ENCODE data around the gene TVP23C. TPM values are rescaled to one million over a fixed set of nuclear protein-coding genes. Genes with fewer than 3 reads are reported as not detected.
"Not testable (repeated sequence)": the region's sequence is repeated elsewhere in the genome, so short reads cannot be mapped to it uniquely, and the experiment has no call there.

Gene TVP23C
- total RNA-seq, 1 experiment from 2014 or later: 8.5 TPM

- peak; percentile 66 for DNase-seq (ENCODE audit: low read depth)
These were observed 36.7 kb downstream of the TVP23C start for GRCh38 chr17:15526292-15527218.

- DNase-seq (ENCODE audit: low read depth): peak; percentile 26
These were observed 38.0 kb downstream of the TVP23C start for GRCh38 chr17:15524990-15525985.

GRCh38 chr17:15516150-15516549 lies 47.1 kb downstream of the TVP23C start:
- peak; percentile 67 for DNase-seq (ENCODE audit: low read depth)

- DNase-seq (ENCODE audit: low read depth): no peak
These were observed 48.8 kb downstream of the TVP23C start for GRCh38 chr17:15514469-15514868.

- DNase-seq (ENCODE audit: low read depth): no peak
These were observed 49.3 kb downstream of the TVP23C start for GRCh38 chr17:15513856-15514459.

GRCh38 chr17:15513058-15513791 lies 50.1 kb downstream of the TVP23C start:
- peak; percentile 24 for DNase-seq (ENCODE audit: low read depth)

GRCh38 chr17:15512071-15512709 lies 51.1 kb downstream of the TVP23C start:
- no peak for DNase-seq (ENCODE audit: low read depth)

GRCh38 chr17:15511142-15511541 lies 52.1 kb downstream of the TVP23C start:
- no peak for DNase-seq (ENCODE audit: low read depth)

- DNase-seq (ENCODE audit: low read depth): peak; percentile 77
These were observed 52.9 kb downstream of the TVP23C start for GRCh38 chr17:15510361-15510760.

- DNase-seq (ENCODE audit: low read depth): no peak
These were observed 54.2 kb downstream of the TVP23C start for GRCh38 chr17:15509095-15509494.

- DNase-seq (ENCODE audit: low read depth): no peak
These were observed 54.8 kb downstream of the TVP23C start for GRCh38 chr17:15508466-15508865.

GRCh38 chr17:15507896-15508295 lies 55.4 kb downstream of the TVP23C start:
- DNase-seq (ENCODE audit: low read depth): no peak

GRCh38 chr17:15507001-15507400 lies 56.3 kb downstream of the TVP23C start:
- no peak for DNase-seq (ENCODE audit: low read depth)

GRCh38 chr17:15505708-15506107 lies 57.6 kb downstream of the TVP23C start:
- not testable (repeated sequence) for DNase-seq (ENCODE audit: low read depth)

- no peak for DNase-seq (ENCODE audit: low read depth)
These were observed 59.6 kb downstream of the TVP23C start for GRCh38 chr17:15503731-15504130.

GRCh38 chr17:15502369-15503112 lies 60.7 kb downstream of the TVP23C start:
- DNase-seq (ENCODE audit: low read depth): peak; percentile 83

- no peak for DNase-seq (ENCODE audit: low read depth)
These were observed 61.5 kb downstream of the TVP23C start for GRCh38 chr17:15501793-15502192.

- no peak for DNase-seq (ENCODE audit: low read depth)
These were observed 62.0 kb downstream of the TVP23C start for GRCh38 chr17:15501282-15501681.

GRCh38 chr17:15498107-15498506 lies 65.2 kb downstream of the TVP23C start:
- peak; percentile 20 for DNase-seq (ENCODE audit: low read depth)
